NCI-H2171 treated with DMSO at 0.1 percent for 48 hours (cell line): ENCODE measurements around the gene NAA40.

Source experiments
- DNase-seq: peaks from one replicate; lab custom pipeline; 2025; lab: John Stamatoyannopoulos, UW

Gene NAA40

GRCh38 chr11:63938479-63939396 lies at the start of gene NAA40:
TSS of gene NAA40 (plus strand) at chr11:63939002. CDS start at chr11:63939097, 95 bp downstream.
- peak; percentile 97 for DNase-seq

- no peak for DNase-seq
Observed at GRCh38 chr11:63889344-63889743, 49.5 kb upstream of the NAA40 start.

GRCh38 chr11:63890368-63890767 lies 48.4 kb upstream of the NAA40 start:
- DNase-seq, result no peak

- DNase-seq, result no peak
Observed at GRCh38 chr11:63892228-63892627, 46.6 kb upstream of the NAA40 start.

- DNase-seq, result no peak
Observed at GRCh38 chr11:63893355-63893754, 45.4 kb upstream of the NAA40 start.

GRCh38 chr11:63896071-63896470 lies 42.7 kb upstream of the NAA40 start:
- DNase-seq, result peak; percentile 8

- DNase-seq, result no peak
Observed at GRCh38 chr11:63897459-63898146, 41.2 kb upstream of the NAA40 start.

- DNase-seq, result no peak
Observed at GRCh38 chr11:63901660-63902059, 37.1 kb upstream of the NAA40 start.

GRCh38 chr11:63903884-63904283 lies 34.9 kb upstream of the NAA40 start:
- DNase-seq, result no peak

- DNase-seq, result no peak
Observed at GRCh38 chr11:63904743-63905142, 34.1 kb upstream of the NAA40 start.

GRCh38 chr11:63905179-63905578 lies 33.6 kb upstream of the NAA40 start:
- no peak for DNase-seq

- DNase-seq, result no peak
Observed at GRCh38 chr11:63906087-63906486, 32.7 kb upstream of the NAA40 start.

GRCh38 chr11:63906585-63906984 lies 32.2 kb upstream of the NAA40 start:
- no peak for DNase-seq

GRCh38 chr11:63907063-63907462 lies 31.7 kb upstream of the NAA40 start:
- peak; percentile 72 for DNase-seq

GRCh38 chr11:63907808-63908530 lies 30.8 kb upstream of the NAA40 start:
- peak; percentile 58 for DNase-seq

GRCh38 chr11:63908631-63909401 lies 30.0 kb upstream of the NAA40 start:
- DNase-seq, result no peak

GRCh38 chr11:63909591-63910506 lies 29.0 kb upstream of the NAA40 start:
- peak; percentile 62 for DNase-seq

GRCh38 chr11:63910675-63911074 lies 28.1 kb upstream of the NAA40 start:
- DNase-seq, result no peak

GRCh38 chr11:63911440-63911839 lies 27.4 kb upstream of the NAA40 start:
- DNase-seq, result no peak

GRCh38 chr11:63911876-63912275 lies 26.9 kb upstream of the NAA40 start:
- DNase-seq, result no peak

- no peak for DNase-seq
Observed at GRCh38 chr11:63912678-63913077, 26.1 kb upstream of the NAA40 start.
